GM18873 (cell line): Measurements from ENCODE around the gene KDM4D.
"Not testable (repeated sequence)": the region's sequence is repeated elsewhere in the genome, so short reads cannot be mapped to it uniquely, and the experiment has no call there.

Source experiments
- ATAC-seq: cut with Tn5 transposase; IDR thresholded peaks from one replicate; pipeline ENCODE4 v1.9.1; 2021; ENCODE audit warnings: mild to moderate bottlenecking, moderate library complexity, moderate number of reproducible peaks; ENCODE audit not compliant: unreplicated experiment, low FRiP score

KDM4D gene

DNA sequence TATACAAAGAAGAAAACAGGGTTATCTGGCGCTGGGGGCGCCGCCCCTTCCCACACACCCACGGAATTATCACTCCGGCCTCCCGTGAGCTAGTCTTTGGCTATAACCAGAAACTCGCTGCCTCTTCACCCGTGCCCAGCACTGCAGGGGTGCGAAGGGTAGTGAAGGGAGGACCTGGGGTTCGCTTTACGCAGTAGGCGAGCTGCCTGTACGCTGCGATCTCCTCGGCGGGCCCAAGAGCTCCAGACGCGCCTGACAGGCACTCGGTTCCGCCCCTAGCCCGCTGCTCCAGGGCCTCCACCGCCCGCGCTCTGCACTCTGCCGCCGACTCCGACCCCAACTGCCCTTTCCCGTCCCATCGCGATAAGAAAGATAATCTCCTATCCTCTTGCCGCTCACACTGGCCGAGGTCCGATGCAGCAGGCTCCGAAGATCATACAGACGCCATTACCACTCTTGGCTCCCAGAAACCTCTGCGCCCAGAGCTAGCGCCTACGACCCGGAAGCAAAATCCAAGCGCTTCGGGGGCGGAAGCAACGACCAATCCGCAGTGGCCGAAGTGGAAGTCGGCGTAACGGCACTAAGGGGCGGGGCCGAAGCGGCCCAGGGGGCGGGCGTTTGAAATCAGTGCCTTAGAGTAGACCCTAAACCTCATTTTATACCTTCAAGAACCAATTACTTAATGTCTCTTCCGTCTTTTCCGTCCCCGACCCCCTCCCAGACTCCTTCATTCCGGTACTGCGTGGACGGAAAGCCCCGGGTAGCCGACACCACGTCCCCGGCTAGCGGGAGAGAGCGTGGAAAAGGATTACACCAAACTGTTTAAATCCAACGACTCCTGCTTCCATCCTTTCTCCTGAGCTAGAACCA is at the start of gene KDM4D, which contains the start of gene CWC15:
KDM4D (plus strand) TSS at position 611 of the 870 bp plus-strand sequence. CDS start 23,664 bp downstream, outside the sequence.
CWC15 (minus strand) TSS at position 458 of the 870 bp plus-strand sequence. CDS start 1,371 bp downstream, outside the sequence.
- ATAC-seq: peak; percentile 100

GRCh38 chr11:94924171-94924572 is 49.3 kb upstream of the KDM4D start:
- no peak for ATAC-seq

- ATAC-seq: no peak
Measured at GRCh38 chr11:94924612-94925011, 48.9 kb upstream of the KDM4D start.

- peak; percentile 75 for ATAC-seq
Measured at GRCh38 chr11:94925422-94926270, 47.9 kb upstream of the KDM4D start.

GRCh38 chr11:94926271-94926625 is 47.3 kb upstream of the KDM4D start:
- ATAC-seq: peak; percentile 3

- ATAC-seq: no peak
Measured at GRCh38 chr11:94926698-94927237, 46.7 kb upstream of the KDM4D start.

DNA sequence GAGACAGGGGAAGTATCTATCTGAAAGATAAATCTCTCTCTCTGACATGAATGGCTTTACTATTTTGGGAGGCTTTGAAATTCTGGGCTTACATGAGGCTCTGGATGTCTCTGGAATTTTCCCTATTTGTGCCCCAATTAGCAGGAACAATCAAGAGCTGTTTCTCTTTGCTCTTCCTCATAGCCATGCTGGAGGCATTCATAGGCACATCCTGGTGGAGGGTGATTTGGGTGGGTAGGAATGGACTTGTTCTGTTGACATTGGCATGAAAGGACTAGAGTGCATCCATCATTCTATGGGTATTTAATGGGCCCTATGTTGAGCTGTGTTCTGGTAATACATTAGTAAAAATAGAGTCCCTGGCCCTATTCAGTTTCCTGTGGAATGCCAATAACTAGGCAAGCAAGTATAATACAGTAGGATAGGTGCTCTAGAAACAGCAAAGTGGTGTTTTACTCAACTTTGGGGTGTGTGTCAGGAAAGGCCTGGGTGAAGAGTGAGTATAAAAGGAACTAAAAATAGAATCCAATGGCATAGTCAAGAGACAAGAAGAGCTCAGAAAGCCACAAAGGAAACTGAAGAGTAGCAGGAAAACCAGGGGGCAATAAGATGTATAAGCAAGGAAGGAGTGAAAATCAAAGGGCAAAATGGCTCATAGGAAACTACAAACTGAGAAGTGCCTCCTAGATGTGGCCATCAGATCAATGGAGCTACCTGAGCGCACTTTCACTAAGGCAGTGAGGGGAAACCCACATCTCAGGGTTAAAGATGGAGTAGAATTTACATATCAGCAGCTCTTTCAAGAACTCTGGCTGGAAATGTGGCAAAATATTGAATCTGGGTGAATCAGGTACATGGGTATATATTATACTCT is 45.2 kb upstream of the KDM4D start:
- no peak for ATAC-seq

- ATAC-seq: not testable (repeated sequence)
Measured at GRCh38 chr11:94932072-94932471, 41.4 kb upstream of the KDM4D start.

DNA sequence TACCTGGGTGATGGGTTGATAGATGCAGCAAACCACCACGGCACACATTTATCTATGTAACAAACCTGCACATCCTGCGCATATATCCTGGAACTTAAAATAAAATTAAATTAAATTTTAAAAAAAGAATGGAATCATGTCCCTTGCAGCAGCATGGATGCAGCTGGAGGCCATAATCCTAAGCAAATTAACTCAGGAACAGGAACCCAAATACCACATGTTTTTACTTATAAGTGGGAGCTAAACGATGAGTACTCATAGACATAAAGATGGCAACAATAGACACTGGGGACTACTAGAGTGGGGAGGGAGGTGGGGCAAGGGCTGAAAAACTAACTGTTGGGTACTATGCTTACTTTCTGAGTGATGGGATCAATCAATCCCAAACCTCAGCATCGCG is 41.0 kb upstream of the KDM4D start:
- ATAC-seq: no peak

DNA sequence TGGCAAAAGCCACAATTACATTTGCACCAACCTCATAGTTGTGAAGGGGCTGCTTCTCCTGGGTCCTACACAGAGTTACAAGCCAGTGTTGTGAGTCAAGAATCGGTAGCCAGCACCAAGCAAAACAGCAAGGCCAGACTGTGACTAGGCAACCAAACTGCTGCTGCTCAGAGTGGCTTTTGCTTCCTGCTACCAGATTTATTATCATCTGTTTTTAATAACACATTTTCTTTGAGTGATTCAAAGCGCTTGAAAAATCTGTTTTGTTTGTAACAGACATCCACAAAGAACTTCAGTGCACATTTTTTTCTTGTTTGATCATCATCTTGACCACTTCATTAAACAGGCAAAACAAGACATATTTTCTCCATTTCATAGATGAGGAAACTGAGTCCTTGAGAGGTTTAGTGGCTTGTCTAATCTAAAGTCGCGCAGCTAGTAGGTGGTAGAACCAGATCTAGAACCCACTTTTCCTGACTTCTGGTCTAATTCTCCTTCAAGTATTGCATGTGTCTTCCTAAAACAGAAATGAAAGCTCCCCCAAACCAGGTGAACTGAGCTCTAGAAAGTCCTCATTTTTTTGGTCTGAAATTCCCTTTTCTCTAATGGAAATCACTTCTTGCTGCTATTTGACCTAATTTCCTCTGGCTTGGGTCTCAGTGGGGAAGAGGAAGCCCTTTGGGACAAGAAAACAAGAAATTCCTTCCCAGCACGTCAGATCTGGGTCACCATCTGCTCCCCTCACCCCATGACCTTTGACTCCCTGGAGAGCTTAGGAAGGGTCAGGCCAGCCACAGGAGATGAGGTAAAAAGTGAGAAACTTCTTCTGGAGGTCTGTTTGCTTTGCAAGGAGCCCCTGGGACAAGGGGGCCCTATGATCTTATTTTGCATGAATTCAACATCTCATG is 40.0 kb upstream of the KDM4D start:
- no peak for ATAC-seq

- ATAC-seq: no peak
Measured at GRCh38 chr11:94934362-94934761, 39.1 kb upstream of the KDM4D start.

- no peak for ATAC-seq
Measured at GRCh38 chr11:94934846-94935245, 38.7 kb upstream of the KDM4D start.

GRCh38 chr11:94938095-94939055 is 35.1 kb upstream of the KDM4D start:
- ATAC-seq: no peak

- no peak for ATAC-seq
Measured at GRCh38 chr11:94939346-94939745, 34.2 kb upstream of the KDM4D start.

DNA sequence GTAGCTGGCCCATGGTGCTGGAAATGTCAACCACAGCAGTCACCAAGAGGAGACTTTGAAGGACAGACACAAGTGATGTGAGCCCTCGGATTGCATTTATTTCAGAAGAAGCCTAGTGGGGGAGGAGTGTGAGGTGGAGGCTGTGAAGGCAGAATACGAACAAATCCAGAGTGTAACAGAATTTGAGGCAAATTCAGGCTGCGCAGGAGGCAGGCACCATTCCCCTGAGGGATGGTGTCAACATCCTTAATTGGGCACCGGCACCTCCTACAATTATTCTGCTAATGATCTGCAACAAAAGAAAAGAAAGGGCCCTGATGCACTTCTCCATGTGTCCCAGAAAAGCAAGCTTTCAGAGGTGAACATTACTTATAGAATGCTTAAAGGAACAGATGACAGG is 32.4 kb upstream of the KDM4D start:
- ATAC-seq: no peak

DNA sequence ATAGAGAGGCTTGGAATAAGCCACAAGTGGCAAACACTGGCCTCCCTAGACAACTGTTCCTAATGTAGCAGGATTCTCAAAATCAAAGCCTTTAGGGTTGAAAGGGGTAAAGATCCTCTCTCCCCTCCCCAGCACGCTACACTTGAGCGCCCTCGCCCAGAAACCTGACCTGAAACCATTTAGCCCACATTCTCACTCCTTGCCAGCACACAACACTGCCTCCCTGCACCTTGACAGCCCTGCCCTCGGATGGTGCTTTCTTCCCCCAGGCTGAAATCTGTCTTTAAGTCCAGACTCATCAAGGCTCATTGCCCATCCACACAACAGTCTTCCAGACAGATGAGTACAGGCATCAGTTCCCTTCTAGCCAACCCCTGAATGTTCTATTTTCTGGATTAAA is 26.7 kb upstream of the KDM4D start:
- no peak for ATAC-seq

GRCh38 chr11:94948070-94948617 is 25.4 kb upstream of the KDM4D start:
- no peak for ATAC-seq

GRCh38 chr11:94954753-94955152 is 18.8 kb upstream of the KDM4D start:
- no peak for ATAC-seq
